ENCODE data around the gene FAM149A.

Gene FAM149A

DNA sequence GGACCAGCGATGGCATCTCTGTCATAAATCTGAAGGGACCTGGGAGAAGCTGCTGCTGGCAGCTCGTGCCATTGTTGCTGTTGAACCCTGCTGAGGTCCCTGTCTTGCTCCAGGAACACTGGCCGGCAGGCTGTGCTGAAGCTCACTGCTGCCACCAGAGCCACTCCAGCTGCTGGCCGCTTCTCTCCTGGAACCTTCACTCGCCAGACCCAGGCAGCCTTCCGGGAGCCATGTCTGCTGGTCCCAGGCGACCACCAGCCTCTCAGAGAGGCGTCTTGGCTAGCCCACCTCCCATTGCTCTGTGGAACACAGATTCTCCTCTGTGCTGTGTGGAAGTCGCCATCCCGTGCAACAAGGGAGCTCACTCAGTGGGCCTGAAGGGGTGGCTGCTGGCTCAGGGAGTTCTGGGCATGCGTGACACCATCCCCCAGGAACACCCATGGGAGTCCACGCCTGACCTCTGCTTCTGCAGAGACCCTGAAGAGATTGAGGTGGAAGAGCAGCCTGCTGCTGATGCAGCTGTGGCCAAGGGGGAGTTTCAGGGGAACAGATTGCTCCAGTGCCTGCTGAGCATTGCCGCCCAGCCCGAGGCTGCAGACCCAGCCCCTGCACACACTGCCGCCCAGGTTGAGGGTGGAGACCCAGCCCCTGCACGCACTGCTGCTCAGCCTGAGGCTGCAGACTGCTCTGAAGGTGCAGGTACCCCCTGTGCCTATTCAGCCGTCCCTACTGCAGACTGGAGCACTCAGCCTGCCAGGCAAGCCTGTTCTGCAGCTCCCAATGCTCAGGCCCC is 53.7 kb downstream of the FAM149A start:
- DNase-seq (ENCODE audit: low read depth in 2 of 2) = no peak

DNA sequence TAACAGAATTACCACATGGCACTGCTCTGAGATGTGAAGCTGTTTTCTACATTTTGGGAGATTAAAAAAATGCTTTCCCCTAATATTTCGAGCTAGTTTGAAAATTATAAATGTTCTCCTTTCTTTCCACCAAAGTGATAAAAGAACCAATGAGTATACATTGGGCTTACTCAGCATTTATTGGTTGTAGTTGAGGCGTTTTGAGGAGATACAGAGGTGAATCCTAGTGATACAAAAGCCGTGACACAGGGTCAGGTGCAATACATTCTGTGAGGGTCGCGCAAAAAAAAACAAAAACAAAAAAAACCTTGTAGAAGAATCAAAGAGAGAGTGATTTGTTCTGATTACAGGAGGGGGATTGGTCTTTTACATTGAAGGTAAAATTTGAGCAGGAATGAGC is 54.5 kb downstream of the FAM149A start:
- no peak for DNase-seq (ENCODE audit: low read depth in 2 of 2)

DNA sequence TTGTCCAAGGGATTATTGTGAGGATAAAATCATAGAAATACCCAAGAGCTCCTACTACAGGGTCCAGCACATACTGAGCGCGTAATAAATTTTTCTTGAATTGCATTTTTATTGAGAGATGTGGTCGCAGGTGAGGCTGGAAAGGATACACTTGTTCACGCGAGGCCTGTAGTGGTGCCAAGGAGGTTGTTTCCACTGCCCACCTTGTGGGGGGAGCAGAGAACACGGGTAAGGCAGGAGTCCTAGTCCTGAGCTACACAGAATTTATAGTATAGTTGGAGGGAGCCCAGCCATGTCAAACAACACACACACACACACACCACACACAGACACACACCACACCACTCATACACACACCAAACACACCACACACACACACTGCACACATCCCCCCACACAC is 55.1 kb downstream of the FAM149A start:
- DNase-seq (ENCODE audit: low read depth in 2 of 2) = no peak

GRCh38 chr4:186161138-186161537 is 56.6 kb downstream of the FAM149A start:
- no peak for DNase-seq (ENCODE audit: low read depth in 2 of 2)

DNA sequence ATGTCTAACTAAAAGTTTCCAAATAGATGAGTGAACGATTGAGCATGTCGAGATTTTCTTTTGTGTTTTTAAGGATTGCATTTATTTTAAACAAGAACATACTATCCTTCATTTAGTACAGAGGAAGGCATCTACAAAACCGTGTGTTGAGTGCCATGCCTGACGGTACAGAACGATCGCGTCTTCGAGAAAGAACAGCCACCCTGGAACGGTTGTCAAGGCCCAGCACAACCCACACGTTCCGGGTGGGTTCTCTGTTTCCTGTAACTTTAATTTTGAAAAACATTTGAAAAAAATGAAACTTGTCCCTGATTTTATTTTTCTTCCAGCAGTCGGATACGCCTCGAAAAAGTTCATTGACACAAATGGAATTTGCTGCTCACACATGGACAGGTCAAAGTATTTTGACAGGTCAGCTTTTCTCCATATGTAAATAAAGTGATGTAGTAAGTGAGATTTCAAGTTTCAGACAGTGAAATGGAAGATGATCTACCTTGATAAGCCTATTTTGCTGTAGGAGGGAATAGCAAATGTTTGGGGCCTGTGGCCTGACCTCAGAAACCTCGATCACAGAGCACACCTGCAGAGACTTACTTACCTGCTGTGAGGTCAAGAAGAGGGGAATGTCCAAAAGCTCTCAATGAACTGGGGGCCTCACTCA is 62.5 kb downstream of the FAM149A start:
- DNase-seq (ENCODE audit: low read depth in 2 of 2) = no peak

DNA sequence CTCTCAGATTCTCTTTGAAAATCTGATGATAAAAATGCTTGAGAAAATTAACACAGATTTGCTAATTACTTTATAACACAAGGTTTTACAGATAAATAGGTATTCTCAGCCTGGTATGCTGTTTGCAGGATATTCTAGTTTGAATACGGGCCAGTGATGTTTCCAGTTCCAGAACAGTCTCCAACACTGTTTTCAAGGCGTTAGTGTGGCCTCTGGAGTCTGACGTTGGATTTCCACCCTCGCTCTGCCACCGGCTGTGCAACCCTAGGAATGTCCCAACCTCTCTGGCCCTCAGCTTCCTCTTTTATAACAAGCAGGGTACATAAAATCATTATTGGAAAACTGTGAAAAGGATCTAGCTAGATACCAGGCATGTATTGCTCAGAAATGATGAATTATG is 63.1 kb downstream of the FAM149A start:
- no peak for DNase-seq (ENCODE audit: low read depth in 2 of 2)

DNA sequence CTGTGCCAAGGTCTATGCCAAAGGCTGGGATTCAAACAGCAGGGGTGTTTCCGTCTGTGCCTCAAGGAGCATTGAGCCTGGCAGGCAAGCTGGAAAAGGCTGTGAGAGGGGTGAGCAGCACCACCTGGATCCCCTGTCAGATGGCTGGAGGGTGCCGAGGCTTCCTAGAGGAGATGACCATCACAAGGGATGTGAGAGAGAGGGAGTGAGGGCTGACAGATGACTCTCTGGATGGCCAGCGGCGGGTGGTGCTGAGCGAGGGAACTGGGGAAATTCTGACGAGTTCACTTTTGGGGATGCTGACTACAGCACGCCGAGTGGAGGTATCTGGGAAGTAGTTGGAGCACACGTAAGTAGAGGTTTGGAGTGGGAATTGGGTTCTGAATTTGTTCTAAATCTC is 64.2 kb downstream of the FAM149A start:
- DNase-seq (ENCODE audit: low read depth in 2 of 2) = no peak

DNA sequence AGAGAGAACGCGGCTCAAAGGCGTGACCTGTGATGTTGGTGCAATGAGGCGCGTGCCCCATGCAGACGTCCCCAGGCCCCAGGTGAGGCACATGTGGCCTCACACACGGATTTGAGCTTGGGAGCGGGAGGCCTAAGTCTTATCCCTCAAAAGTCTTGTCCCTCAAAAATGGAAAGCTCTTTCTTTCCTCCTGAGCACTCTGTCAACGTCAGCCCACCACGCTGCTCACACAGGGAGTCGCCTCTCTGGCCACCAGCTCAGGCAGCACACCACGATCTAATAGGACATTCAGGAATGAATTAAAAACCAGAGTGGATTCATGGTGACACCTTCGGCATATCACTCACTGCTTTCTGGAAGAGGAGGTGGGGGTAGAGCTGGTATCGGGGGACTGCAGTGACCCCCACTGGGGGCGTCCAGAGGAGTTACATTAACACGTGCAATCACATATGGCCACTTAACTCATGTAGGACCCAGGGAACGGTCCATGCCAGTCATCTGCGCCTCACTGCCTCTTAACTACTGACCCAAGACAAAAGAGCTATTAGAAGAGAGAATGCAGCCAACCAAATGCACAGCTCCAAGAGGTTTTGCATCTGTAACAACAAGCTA is 64.9 kb downstream of the FAM149A start:
- DNase-seq (ENCODE audit: low read depth in 2 of 2) = no peak

- no peak for DNase-seq (ENCODE audit: low read depth in 2 of 2)
Measured at GRCh38 chr4:186169945-186170802, 65.7 kb downstream of the FAM149A start.

GRCh38 chr4:186170966-186171365 is 66.5 kb downstream of the FAM149A start:
- no peak for DNase-seq (ENCODE audit: low read depth in 2 of 2)

DNA sequence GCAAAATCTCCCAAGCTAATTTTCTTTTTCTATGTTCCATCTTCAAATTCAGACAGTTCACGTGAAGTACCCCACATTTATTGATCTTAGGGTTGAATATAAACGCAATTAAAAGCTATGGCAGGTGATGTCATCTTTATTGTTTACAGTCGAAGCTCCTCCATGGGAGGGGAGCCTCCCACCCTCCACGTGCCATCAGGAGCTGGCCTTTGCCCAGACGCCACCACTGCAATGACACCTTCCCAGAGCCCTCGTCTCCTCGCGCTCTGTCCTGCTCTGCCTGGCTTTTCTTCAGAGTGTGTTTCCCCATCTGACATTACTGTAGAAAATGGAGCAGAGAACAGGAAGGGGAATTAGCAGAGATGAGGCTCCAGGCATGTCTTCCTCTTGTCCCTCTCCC is 68.0 kb downstream of the FAM149A start:
- DNase-seq (ENCODE audit: low read depth in 2 of 2) = no peak

DNA sequence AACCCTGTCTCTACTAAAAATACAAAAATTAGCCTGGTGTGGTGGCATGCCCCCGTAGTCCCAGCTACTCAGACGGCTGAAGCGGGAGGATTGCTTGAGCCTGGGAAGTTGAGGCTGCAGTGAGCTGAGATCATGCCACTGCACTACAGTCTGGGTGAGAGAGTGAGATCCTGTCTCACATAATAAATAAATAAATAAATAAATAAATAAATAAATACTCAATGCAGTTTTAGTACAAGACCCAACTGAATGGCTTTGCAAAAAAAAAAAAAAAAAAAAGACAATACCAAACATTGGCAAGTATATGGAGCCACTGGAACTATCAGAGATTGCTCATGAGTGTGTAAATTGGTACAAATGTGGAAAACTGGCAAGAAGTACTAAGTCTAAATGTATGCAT is 83.6 kb downstream of the FAM149A start:
- no peak for DNase-seq (ENCODE audit: low read depth in 2 of 2)

GRCh38 chr4:186189656-186190055 is 85.2 kb downstream of the FAM149A start:
- DNase-seq (ENCODE audit: low read depth in 2 of 2) = no peak

GRCh38 chr4:186190581-186191199 is 86.2 kb downstream of the FAM149A start:
- no peak for DNase-seq (ENCODE audit: low read depth in 2 of 2)

GRCh38 chr4:186191200-186192065 is 86.9 kb downstream of the FAM149A start, which contains the start of gene CYP4V2:
Gene CYP4V2 (plus strand): TSS chr4:186191567. CDS start chr4:186191824, 257 bp downstream.
- DNase-seq (ENCODE audit: low read depth in 2 of 2) = peak; percentile 36 to 47

DNA sequence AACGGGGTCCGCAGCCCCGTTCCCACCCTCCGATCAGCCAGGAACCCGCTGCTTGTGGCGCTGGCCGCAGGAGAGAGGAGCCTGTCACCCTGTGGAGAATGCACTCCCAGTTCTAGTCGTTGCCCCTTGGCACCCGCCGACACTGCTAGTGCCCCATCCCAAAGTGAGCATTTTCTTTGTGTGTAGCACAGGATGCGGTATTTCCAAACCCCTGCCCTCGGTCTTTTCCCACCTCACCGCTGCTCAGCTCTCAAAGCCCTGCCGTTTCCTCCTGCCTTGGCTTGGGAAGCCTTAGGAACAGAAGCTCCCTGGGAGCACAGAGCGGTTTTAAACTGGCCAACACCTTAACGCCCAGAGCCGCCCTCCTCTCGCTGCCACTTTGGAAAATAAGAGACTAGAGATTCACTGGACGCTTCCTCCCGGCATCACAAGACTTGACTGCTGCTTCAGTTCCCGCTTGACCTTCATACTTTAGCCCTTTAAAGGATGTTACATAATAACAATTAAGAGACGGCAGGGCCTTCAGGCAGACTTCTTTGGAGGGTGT is 87.6 kb downstream of the FAM149A start:
- no peak for DNase-seq (ENCODE audit: low read depth in 2 of 2)

- no peak for DNase-seq (ENCODE audit: low read depth in 2 of 2)
Measured at GRCh38 chr4:186193851-186194250, 89.3 kb downstream of the FAM149A start.

DNA sequence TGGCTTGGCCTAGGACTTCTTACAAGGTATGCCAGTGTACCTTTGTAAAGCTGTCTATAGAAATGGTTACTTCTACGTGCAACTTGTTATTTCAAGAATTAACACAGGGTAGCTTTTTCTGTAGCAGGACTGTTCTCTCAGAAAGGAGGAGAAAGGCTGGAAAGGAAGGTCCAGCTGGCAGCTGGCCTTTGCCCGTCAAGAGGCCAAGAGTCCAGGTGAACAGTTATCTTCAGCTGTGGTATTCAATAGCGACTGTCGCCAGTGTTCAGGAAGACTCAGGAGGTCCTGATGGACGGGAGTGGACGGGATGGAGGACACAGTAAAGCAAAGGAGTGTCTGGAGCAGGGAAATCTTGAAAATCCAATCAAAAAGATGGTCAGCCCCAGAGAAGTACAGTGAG is 91.6 kb downstream of the FAM149A start:
- DNase-seq (ENCODE audit: low read depth in 2 of 2) = no peak

GRCh38 chr4:186200516-186200915 is 96.0 kb downstream of the FAM149A start:
- DNase-seq (ENCODE audit: low read depth in 2 of 2) = no peak

DNA sequence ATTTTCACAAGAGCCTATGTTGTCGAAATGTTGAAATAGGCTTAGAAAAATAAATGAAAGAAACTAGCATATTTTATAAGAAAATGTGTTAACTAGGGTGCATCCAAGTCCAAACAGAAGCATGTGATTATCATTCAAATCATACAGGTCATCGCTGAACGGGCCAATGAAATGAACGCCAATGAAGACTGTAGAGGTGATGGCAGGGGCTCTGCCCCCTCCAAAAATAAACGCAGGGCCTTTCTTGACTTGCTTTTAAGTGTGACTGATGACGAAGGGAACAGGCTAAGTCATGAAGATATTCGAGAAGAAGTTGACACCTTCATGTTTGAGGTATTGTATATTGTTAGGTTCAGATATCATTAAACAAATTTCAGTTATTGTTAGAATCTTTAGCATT is 96.5 kb downstream of the FAM149A start:
- DNase-seq (ENCODE audit: low read depth in 2 of 2) = no peak

All from fibroblast of skin of left quadriceps (primary cell).